ENCODE results near the gene PDE3B.

DNA sequence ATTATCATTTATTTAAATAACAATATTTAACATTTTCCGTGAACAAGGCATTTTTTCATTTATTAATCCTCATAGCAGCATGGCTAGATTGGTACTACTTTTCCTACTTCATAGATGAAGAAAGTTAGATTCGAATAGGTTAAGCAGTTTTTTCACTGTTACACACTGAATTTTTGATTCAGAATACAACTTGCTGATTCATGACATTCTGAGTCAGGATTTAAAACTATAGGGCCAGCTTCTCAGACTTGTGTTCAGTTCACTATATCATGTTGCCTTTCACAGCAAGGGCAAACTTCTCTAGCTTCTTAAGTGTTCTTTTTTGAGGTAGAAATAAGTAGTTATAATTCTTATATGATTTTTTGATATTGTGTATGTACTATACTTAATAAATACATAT, 216.9 kb downstream of the PDE3B start:
- TF ChIP-seq, protein P1, sequence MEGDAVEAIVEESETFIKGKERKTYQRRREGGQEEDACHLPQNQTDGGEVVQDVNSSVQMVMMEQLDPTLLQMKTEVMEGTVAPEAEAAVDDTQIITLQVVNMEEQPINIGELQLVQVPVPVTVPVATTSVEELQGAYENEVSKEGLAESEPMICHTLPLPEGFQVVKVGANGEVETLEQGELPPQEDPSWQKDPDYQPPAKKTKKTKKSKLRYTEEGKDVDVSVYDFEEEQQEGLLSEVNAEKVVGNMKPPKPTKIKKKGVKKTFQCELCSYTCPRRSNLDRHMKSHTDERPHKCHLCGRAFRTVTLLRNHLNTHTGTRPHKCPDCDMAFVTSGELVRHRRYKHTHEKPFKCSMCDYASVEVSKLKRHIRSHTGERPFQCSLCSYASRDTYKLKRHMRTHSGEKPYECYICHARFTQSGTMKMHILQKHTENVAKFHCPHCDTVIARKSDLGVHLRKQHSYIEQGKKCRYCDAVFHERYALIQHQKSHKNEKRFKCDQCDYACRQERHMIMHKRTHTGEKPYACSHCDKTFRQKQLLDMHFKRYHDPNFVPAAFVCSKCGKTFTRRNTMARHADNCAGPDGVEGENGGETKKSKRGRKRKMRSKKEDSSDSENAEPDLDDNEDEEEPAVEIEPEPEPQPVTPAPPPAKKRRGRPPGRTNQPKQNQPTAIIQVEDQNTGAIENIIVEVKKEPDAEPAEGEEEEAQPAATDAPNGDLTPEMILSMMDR (IDR thresholded peaks at IDR 0.05; ENCODE audit: insufficient read depth, low read length) = no peak
- TF ChIP-seq POLR2AphosphoS5 (IDR thresholded peaks at IDR 0.05; ENCODE audit: low read depth) = no peak

Measured in HL-60 (cell line).